Effector memory CD4-positive, alpha-beta T cell (primary cell): Measurements from ENCODE around the gene ZNF554.
A peak's percentile ranks its signal among the peaks of the same experiment; 100 is the strongest.
"Not testable (repeated sequence)": the region's sequence is repeated elsewhere in the genome, so short reads cannot be mapped to it uniquely, and the experiment has no call there.

Source experiments
- DNase-seq, 3 donors: peaks; one replicate each; pipeline ENCODE4 v3.0.0-alpha.2; 2020
- H3K27ac ChIP-seq: 2 replicates; pipeline ENCODE4 v1.7.0; 2013; ENCODE audit warnings: mild to moderate bottlenecking, low read length, moderate library complexity; ENCODE audit not compliant: insufficient read depth, poor library complexity, severe bottlenecking
- H3K27me3 ChIP-seq: replicated peaks from 2 replicates; pipeline ENCODE4 v1.7.0; 2013; ENCODE audit warnings: mild to moderate bottlenecking, low read length; ENCODE audit not compliant: insufficient read depth, control insufficient read depth, poor library complexity, severe bottlenecking
- H3K36me3 ChIP-seq: 2 replicates; pipeline ENCODE4 v1.7.0; 2013; ENCODE audit warnings: mild to moderate bottlenecking, low read length, moderate library complexity; ENCODE audit not compliant: control insufficient read depth, insufficient read depth
- H3K4me1 ChIP-seq: 2 replicates; pipeline ENCODE4 v1.7.0; 2013; ENCODE audit warnings: low read length, mild to moderate bottlenecking; ENCODE audit not compliant: control insufficient read depth, insufficient read depth, poor library complexity, severe bottlenecking
- H3K4me3 ChIP-seq: 2 replicates; pipeline ENCODE4 v1.7.0; 2013; ENCODE audit warnings: low read length, low read depth, mild to moderate bottlenecking; ENCODE audit not compliant: insufficient read depth, poor library complexity, severe bottlenecking
- H3K9me3 ChIP-seq: 2 replicates; pipeline ENCODE4 v1.7.0; 2013; ENCODE audit warnings: mild to moderate bottlenecking, low read length, moderate library complexity; ENCODE audit not compliant: control insufficient read depth

The ZNF554 gene

DNA sequence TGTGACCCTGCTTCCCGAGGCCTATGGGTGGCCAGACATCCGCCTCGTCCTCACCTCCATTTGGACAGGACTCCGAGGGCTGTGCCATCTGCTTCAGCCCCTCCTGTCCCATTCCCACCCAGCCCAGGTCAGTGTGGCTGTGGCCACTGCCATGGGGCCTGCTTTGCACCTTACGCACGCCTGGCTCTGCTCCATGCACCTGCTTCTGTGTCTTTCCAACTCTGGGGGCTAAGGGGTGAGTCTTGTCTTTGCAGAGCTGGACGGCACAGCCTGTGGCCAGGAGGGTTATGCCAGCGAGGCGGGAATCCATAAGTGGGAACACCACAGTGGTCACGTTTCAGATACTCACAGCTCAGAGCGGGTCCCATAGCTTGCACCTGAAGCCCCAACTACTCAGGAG lies 5.2 kb upstream of the ZNF554 start:
- H3K27me3 ChIP-seq, result no peaks in the 10 kb centered on the region
- no peaks in the 10 kb centered on the region for H3K9me3 ChIP-seq
- H3K4me1 ChIP-seq, result no peaks in the 10 kb centered on the region
- DNase-seq, result no peak
- H3K36me3 ChIP-seq, result no peaks in the 10 kb centered on the region
- no peak overlapping the region for H3K27ac ChIP-seq
- H3K4me3 ChIP-seq, result no peak overlapping the region

DNA sequence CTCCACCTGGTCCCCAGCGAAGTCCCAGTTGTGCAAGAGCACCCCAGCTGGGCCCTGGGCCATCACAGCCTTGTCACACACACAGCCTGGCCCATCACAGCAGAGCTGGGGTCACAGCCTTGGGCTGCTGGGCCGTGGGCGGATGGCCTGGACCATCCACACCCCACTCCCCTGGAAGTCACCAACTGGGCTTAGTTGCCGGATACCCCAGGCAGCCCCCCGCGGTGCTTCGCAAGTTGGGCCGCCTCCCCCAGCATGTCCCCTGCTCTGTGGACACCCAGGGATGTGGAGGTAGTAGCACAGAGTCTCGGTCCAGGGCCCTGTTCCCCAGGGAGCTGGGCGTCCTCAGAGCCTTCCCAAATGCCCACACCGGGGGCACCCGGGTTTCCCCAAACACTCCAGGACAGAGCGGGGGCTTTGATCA lies 4.5 kb upstream of the ZNF554 start:
- DNase-seq, result no peak
- Histone ChIP-seq H3K27me3 (no peaks in the 10 kb centered on the region), H3K9me3 (no peaks in the 10 kb centered on the region), H3K27ac (no peak overlapping the region), H3K4me1 (peaks cover 2% of the 10 kb centered on the region), H3K4me3 (no peak overlapping the region), H3K36me3 (no peaks in the 10 kb centered on the region)

DNA sequence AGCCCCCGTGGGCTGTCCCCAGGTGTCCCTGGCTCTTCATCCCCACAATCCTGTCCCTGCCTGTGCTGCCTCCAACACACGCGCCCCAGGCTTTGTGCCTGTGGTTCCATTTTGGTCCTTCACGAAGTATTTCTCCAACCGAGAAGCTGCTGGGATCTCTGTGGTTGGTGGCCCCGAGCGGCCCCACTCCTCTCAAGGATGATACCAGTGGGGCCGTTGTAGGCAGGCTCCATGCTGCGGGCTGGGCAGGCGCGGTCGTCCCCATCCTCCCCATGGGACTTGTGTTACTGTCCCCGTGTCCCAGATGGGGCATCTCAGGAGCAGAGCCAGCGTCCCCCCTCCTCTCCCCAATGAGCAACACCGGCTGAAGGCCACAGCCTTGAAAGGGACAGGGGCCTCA lies 3.7 kb upstream of the ZNF554 start:
- no peaks in the 10 kb centered on the region for H3K9me3 ChIP-seq
- no peak overlapping the region for H3K27ac ChIP-seq
- no peak overlapping the region for H3K4me3 ChIP-seq
- no peak for DNase-seq
- no peaks in the 10 kb centered on the region for H3K36me3 ChIP-seq
- H3K27me3 ChIP-seq, result no peaks in the 10 kb centered on the region
- H3K4me1 ChIP-seq, result peaks cover 5% of the 10 kb centered on the region

DNA sequence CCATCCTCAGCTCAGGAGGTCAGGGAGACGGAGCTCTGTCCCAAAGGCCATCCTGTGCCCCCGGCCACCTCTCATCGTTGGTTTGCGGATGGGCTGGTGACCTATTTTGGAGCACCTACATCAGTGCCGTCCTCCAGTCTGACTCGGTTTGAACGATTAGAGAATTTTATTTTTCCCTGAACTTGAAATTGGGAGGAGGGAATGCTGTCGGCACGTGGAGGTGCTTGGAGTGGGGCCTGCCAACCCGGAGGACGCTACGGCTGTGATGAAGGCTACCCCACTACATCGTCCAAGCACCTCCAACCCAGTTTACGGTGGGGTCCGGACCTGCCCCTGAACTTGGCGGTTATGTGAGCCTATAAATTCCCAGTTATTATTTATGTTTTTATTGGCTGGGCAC lies 3.0 kb upstream of the ZNF554 start:
- no peaks in the 10 kb centered on the region for H3K9me3 ChIP-seq
- no peak overlapping the region for H3K4me3 ChIP-seq
- no peaks in the 10 kb centered on the region for H3K27me3 ChIP-seq
- no peaks in the 10 kb centered on the region for H3K36me3 ChIP-seq
- no peak overlapping the region for H3K27ac ChIP-seq
- DNase-seq, result no peak
- H3K4me1 ChIP-seq, result peaks cover 5% of the 10 kb centered on the region

DNA sequence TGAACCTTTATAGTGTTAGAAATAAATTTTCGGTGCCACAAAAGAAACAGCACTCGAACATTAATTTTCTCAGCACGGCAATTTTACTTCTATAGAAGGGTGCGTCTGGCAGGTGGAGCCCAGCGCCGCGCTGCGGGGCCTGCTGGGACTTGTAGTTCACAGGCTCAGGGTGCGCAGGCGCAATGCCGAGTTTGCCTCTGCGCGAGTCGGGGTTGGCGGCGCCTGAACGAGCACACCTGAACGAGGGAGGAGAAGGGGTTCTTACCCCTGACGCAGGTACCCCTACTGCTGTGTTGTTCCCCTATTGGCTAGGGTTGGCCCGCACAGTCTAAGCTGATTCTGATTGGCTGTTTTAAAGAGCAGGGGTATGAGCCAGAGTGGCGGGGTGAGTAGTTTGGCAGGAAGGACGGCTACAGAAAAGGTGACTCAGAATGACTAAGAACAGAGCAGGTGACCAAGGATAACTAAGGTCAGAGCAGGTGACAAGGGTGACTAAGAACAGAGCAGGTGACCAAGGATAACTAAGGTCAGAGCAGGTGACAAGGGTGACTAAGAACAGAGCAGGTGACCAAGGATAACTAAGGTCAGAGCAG lies 2.3 kb upstream of the ZNF554 start:
- H3K27ac ChIP-seq, H3K36me3 ChIP-seq, H3K4me3 ChIP-seq, H3K27me3 ChIP-seq, DNase-seq, H3K9me3 ChIP-seq, H3K4me1 ChIP-seq: not testable (repeated sequence)

DNA sequence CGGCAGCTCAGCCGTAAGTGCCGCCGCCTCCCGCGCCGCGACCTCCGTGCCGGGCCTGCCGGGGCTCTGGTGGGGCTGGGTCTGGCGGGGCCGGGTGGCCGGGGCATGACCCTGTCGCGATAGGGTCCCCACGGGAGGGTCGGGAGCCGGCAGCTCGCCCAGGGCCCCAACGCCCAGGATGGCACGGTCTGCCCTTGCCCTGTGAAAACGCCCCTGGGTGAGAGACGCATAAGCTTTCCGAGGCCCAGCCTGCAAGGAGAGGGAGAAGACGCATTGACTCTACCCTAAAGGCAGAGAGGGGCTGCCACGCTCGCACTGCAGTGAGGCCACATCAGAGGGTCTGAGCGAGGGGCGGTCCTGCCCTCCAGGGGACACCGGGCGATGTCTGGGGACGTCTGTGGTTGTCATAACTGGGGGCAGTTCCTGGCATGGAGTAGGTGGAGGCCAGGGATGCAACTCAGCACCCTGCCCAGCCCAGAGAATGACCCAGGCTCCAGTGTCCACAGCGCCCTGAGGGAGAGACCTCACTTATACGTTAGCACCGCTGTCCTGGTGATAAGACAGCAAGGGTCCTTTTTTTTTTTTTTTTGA lies 539 bp downstream of the ZNF554 start:
- Histone ChIP-seq H3K4me3 (peak overlapping the region; percentile 68), H3K27me3 (no peaks in the 10 kb centered on the region), H3K27ac (peak overlapping the region; percentile 51), H3K36me3 (no peaks in the 10 kb centered on the region), H3K9me3 (no peaks in the 10 kb centered on the region), H3K4me1 (peaks cover 5% of the 10 kb centered on the region)
- no peak for DNase-seq

DNA sequence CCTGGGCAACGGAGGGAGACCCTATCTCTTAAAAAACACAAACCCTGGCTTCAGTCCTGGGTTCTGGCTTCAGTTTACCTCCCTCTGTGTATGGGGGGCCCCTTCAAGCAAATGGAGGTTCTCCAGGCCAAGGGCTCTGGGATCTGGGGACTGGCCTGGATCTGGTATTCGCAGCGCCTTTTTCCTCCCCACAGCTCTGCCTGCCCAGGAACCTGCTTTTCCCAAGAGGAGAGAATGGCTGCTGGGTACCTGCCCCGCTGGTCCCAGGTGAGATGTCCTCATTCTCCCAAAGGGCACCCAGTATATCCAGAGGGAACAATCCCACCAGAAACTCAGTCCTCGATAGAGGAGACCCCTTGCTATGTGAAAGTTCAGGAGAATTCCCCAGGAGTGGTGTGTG lies 3.2 kb downstream of the ZNF554 start:
- no peaks in the 10 kb centered on the region for H3K36me3 ChIP-seq
- H3K9me3 ChIP-seq, result no peaks in the 10 kb centered on the region
- H3K27ac ChIP-seq, result no peak overlapping the region
- peaks cover 5% of the 10 kb centered on the region for H3K4me1 ChIP-seq
- no peak for DNase-seq
- H3K27me3 ChIP-seq, result no peaks in the 10 kb centered on the region
- H3K4me3 ChIP-seq, result no peak overlapping the region

DNA sequence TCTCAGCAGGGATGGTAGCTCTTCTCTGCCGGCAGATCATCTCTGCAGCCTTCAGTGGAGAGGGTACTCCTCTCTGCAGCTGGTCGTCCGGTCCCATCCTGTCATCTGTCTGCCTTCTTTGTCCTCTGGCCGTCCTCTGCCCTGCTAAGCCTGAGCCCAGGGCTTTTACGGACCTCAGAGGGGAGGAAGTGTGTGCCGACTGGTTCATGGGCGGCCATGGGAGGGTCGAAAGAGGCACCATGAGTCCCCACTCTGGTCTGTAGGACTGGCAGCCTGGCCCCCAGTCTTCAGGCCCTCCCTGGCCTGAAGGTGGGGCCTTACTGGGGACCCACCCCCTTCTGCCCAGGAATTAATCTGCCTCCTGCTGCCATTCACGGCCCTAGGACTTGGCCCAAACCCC lies 4.0 kb downstream of the ZNF554 start:
- H3K27me3 ChIP-seq, result no peaks in the 10 kb centered on the region
- H3K27ac ChIP-seq, result no peak overlapping the region
- H3K9me3 ChIP-seq, result no peaks in the 10 kb centered on the region
- peaks cover 5% of the 10 kb centered on the region for H3K4me1 ChIP-seq
- H3K36me3 ChIP-seq, result no peaks in the 10 kb centered on the region
- no peak for DNase-seq
- no peak overlapping the region for H3K4me3 ChIP-seq

DNA sequence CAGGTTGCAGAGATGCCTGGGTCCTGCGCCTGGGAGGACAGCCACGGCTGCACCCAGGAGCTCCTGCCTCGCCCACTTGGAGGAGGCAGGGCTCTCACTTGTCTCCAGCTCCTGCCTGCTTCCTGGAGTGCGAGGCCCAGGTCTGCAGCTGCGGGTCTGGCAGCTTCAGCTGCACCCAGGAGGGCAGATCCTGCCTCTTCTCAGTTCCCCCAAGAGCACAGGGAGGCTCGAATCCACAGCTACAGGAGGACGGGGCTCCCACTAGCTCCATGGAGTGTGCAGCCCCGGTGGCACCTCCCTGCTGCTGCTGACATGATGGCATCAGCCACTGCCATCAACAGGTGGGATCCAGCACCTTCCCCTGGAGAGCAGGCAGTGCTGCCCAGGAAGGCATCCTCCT lies 4.5 kb downstream of the ZNF554 start:
- Histone ChIP-seq H3K27me3 (no peaks in the 10 kb centered on the region), H3K36me3 (no peaks in the 10 kb centered on the region), H3K9me3 (no peaks in the 10 kb centered on the region), H3K27ac (no peak overlapping the region), H3K4me3 (no peak overlapping the region), H3K4me1 (peaks cover 5% of the 10 kb centered on the region)
- DNase-seq, result no peak

DNA sequence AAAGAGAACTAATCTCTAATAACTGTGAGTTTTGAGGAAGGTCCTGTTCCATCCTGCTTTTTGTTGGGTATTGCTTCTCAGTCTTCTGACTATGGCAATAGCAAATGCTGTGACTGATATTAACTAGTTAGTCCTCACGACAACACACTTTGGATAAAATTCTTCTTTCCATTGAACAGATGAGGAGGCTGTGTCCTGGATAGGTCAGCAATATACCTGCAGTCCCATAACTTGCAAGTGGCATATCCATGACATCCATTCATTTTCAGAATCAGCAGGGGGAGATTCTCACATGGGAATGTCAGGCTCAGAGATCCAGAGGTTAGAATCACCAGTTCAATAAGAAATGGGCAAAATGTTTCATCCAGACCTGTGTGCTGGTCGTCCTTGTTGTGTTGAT lies 7.4 kb downstream of the ZNF554 start:
- Histone ChIP-seq H3K27me3 (no peaks in the 10 kb centered on the region), H3K4me1 (no peaks in the 10 kb centered on the region), H3K4me3 (no peak overlapping the region), H3K27ac (no peak overlapping the region), H3K36me3 (no peaks in the 10 kb centered on the region), H3K9me3 (no peaks in the 10 kb centered on the region)
- no peak for DNase-seq
